IPS-18a (cell line): ENCODE measurements around the gene BMP6.

Experiments
- H3K27ac ChIP-seq: one replicate; pipeline ENCODE4 v1.5.1; 2013; ENCODE audit warnings: low read length
- H3K27me3 ChIP-seq: one replicate; pipeline ENCODE4 v1.6.1; 2013; ENCODE audit warnings: mild to moderate bottlenecking, low read length; ENCODE audit not compliant: control insufficient read depth, insufficient read depth
- H3K36me3 ChIP-seq: one replicate; pipeline ENCODE4 v1.6.1; 2013; ENCODE audit warnings: low read depth, low read length; ENCODE audit not compliant: control insufficient read depth
- H3K4me1 ChIP-seq: one replicate; pipeline ENCODE4 v1.6.1; 2013; ENCODE audit warnings: low read depth, low read length; ENCODE audit not compliant: control insufficient read depth
- H3K4me3 ChIP-seq: one replicate; pipeline ENCODE4 v1.5.1; 2013; ENCODE audit warnings: low read length
- H3K9ac ChIP-seq: one replicate; pipeline ENCODE4 v1.6.1; 2013; ENCODE audit warnings: mild to moderate bottlenecking, low read length, moderate library complexity
- H3K9me3 ChIP-seq: one replicate; pipeline ENCODE4 v1.6.1; 2013; ENCODE audit warnings: low read depth, low read length; ENCODE audit not compliant: control insufficient read depth

The BMP6 gene

GRCh38 chr6:7725849-7726415, at the start of gene BMP6:
BMP6 (plus strand) TSS chr6:7726099; CDS start chr6:7726956, 857 bp downstream.
- no peak within 1 kb of the TSS for H3K27ac ChIP-seq
- no peaks in the 10 kb centered on the region for H3K36me3 ChIP-seq
- peaks cover 84% of the 10 kb centered on the region for H3K27me3 ChIP-seq
- H3K4me1 ChIP-seq, result peaks cover 16% of the 10 kb centered on the region
- H3K9ac ChIP-seq, result no peak within 1 kb of the TSS
- H3K9me3 ChIP-seq, result no peaks in the 10 kb centered on the region
- peak within 1 kb of the TSS; percentile 58 for H3K4me3 ChIP-seq

- Histone ChIP-seq H3K27ac (no peak overlapping the region), H3K9ac (no peak overlapping the region), H3K4me3 (no peak overlapping the region), H3K36me3 (no peaks in the 10 kb centered on the region), H3K27me3 (peaks cover 2% of the 10 kb centered on the region), H3K9me3 (no peaks in the 10 kb centered on the region), H3K4me1 (peaks cover 15% of the 10 kb centered on the region)
Measured at GRCh38 chr6:7677229-7677628, 48.7 kb upstream of the BMP6 start.

GRCh38 chr6:7680393-7681075, 45.4 kb upstream of the BMP6 start:
- Histone ChIP-seq H3K4me1 (peaks cover 25% of the 10 kb centered on the region), H3K4me3 (no peak overlapping the region), H3K9me3 (no peaks in the 10 kb centered on the region), H3K36me3 (no peaks in the 10 kb centered on the region), H3K27me3 (peaks cover 24% of the 10 kb centered on the region), H3K27ac (no peak overlapping the region), H3K9ac (no peak overlapping the region)

- peaks cover 30% of the 10 kb centered on the region for H3K27me3 ChIP-seq
- peaks cover 25% of the 10 kb centered on the region for H3K4me1 ChIP-seq
- no peaks in the 10 kb centered on the region for H3K9me3 ChIP-seq
- no peak overlapping the region for H3K4me3 ChIP-seq
- H3K36me3 ChIP-seq, result no peaks in the 10 kb centered on the region
- H3K27ac ChIP-seq, result no peak overlapping the region
- no peak overlapping the region for H3K9ac ChIP-seq
Measured at GRCh38 chr6:7681449-7681848, 44.5 kb upstream of the BMP6 start.

- Histone ChIP-seq H3K9me3 (no peaks in the 10 kb centered on the region), H3K4me3 (no peak overlapping the region), H3K9ac (no peak overlapping the region), H3K4me1 (peaks cover 25% of the 10 kb centered on the region), H3K27me3 (peaks cover 30% of the 10 kb centered on the region), H3K36me3 (no peaks in the 10 kb centered on the region), H3K27ac (no peak overlapping the region)
Measured at GRCh38 chr6:7684076-7684475, 41.8 kb upstream of the BMP6 start.

GRCh38 chr6:7684843-7685242, 41.1 kb upstream of the BMP6 start:
- Histone ChIP-seq H3K36me3 (no peaks in the 10 kb centered on the region), H3K9me3 (no peaks in the 10 kb centered on the region), H3K27ac (no peak overlapping the region), H3K4me3 (no peak overlapping the region), H3K4me1 (peaks cover 25% of the 10 kb centered on the region), H3K27me3 (peaks cover 30% of the 10 kb centered on the region), H3K9ac (no peak overlapping the region)

- Histone ChIP-seq H3K36me3 (no peaks in the 10 kb centered on the region), H3K4me3 (no peak overlapping the region), H3K4me1 (peaks cover 22% of the 10 kb centered on the region), H3K27me3 (peaks cover 30% of the 10 kb centered on the region), H3K9ac (no peak overlapping the region), H3K27ac (no peak overlapping the region), H3K9me3 (no peaks in the 10 kb centered on the region)
Measured at GRCh38 chr6:7685276-7685675, 40.6 kb upstream of the BMP6 start.

GRCh38 chr6:7687145-7688111, 38.5 kb upstream of the BMP6 start:
- H3K27ac ChIP-seq, result no peak overlapping the region
- H3K27me3 ChIP-seq, result peaks cover 26% of the 10 kb centered on the region
- no peaks in the 10 kb centered on the region for H3K9me3 ChIP-seq
- peaks cover 18% of the 10 kb centered on the region for H3K4me1 ChIP-seq
- H3K9ac ChIP-seq, result no peak overlapping the region
- no peaks in the 10 kb centered on the region for H3K36me3 ChIP-seq
- no peak overlapping the region for H3K4me3 ChIP-seq

- peaks cover 1% of the 10 kb centered on the region for H3K27me3 ChIP-seq
- no peak overlapping the region for H3K9ac ChIP-seq
- no peak overlapping the region for H3K4me3 ChIP-seq
- H3K27ac ChIP-seq, result no peak overlapping the region
- no peaks in the 10 kb centered on the region for H3K9me3 ChIP-seq
- H3K36me3 ChIP-seq, result no peaks in the 10 kb centered on the region
- H3K4me1 ChIP-seq, result peaks cover 3% of the 10 kb centered on the region
Measured at GRCh38 chr6:7691021-7691420, 34.9 kb upstream of the BMP6 start.

GRCh38 chr6:7691675-7692452, 34.0 kb upstream of the BMP6 start:
- peaks cover 3% of the 10 kb centered on the region for H3K4me1 ChIP-seq
- no peak overlapping the region for H3K4me3 ChIP-seq
- no peaks in the 10 kb centered on the region for H3K9me3 ChIP-seq
- H3K9ac ChIP-seq, result no peak overlapping the region
- H3K27ac ChIP-seq, result no peak overlapping the region
- H3K27me3 ChIP-seq, result no peaks in the 10 kb centered on the region
- no peaks in the 10 kb centered on the region for H3K36me3 ChIP-seq

GRCh38 chr6:7692453-7692784, 33.5 kb upstream of the BMP6 start:
- no peaks in the 10 kb centered on the region for H3K9me3 ChIP-seq
- H3K27ac ChIP-seq, result no peak overlapping the region
- no peak overlapping the region for H3K9ac ChIP-seq
- H3K36me3 ChIP-seq, result no peaks in the 10 kb centered on the region
- no peaks in the 10 kb centered on the region for H3K27me3 ChIP-seq
- H3K4me1 ChIP-seq, result peaks cover 3% of the 10 kb centered on the region
- H3K4me3 ChIP-seq, result no peak overlapping the region
